ENCODE data around the gene CACNA2D2.
A peak's percentile ranks its signal among the peaks of the same experiment; 100 is the strongest.

Gene CACNA2D2

DNA sequence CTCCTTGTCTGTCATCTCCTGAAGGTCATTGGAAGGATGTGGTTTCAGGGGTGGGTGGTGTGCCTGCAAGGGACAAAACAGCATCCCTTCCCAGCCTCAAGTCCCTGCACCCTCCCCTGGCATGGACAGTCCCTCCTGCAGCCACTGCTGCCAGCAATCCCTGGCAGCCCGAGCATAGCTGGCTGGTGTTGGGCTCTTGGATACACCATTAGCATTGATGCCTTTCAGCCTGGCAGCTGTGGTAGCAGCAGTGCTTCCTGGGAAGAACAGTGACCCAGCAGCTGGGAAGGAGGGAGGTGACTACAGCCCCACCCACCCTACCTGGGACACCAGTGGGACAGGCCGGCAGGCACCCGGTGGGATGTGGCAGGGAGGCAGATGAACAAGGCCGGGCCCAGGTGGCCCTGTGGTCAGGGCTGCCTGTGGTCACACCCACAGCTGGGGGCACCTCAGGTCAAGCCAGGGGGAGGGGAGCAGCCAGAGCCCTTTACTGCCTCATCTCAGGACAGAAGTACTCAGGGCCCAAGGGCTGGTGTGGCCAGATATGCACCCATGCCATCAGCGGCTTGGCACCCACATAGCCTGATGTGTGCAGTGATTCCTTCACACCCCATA, 111.2 kb downstream of the CACNA2D2 start:
- DNase-seq = no peak

DNA sequence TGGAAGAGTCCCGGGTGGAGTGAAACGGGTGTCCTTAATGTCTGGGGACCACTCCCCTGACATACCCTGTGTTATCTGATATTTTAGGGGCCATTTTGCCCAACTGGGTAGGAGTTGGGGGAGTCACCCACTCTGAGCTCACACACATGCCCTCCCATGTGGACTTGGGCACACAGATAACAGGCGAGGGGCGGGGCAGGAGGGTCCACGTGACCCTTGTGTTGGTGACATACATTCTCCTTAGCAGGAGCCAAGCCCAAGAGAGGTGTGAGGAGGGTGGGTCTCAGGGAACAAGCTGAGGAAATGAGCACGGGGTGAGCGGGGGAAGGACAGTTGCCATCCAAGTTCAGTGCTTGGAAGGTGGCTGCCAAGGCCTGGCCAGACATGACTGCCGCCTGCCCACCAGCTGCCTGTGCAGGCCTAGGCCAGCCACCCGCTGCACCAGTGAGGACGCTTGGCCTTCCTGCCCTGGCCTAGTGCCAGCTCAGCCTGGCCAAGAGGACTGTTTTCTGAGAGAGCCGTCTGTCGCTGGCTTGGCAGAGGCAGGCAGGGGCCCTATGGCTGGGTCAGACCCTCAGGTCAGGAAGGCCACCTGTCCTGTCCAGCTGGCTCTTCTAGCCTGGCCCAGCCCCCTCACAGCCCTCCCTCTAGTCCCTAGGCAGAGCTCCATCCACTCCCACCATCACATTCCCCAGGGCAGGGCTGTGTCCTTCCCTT, 112.8 kb downstream of the CACNA2D2 start:
- no peak for DNase-seq

DNA sequence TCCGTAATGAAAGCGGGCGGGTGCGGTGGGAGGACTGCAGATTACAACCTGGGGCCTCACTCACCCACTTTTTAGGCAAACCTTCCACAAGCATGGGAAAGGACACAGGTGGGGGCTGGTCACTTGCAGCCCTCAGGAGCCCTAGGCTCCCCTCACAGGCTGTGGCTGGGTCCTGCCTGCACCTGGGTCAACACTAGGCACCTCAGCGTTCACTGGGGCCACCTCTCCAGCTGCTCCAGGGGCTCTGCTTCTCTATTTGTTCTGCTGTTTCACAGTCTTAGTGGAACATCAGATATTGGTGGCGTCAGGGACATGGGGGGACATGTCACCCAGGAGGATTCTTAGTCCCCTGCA, 114.0 kb downstream of the CACNA2D2 start:
- no peak for DNase-seq

GRCh38 chr3:50388720-50389413, 114.6 kb downstream of the CACNA2D2 start:
- DNase-seq = no peak

DNA sequence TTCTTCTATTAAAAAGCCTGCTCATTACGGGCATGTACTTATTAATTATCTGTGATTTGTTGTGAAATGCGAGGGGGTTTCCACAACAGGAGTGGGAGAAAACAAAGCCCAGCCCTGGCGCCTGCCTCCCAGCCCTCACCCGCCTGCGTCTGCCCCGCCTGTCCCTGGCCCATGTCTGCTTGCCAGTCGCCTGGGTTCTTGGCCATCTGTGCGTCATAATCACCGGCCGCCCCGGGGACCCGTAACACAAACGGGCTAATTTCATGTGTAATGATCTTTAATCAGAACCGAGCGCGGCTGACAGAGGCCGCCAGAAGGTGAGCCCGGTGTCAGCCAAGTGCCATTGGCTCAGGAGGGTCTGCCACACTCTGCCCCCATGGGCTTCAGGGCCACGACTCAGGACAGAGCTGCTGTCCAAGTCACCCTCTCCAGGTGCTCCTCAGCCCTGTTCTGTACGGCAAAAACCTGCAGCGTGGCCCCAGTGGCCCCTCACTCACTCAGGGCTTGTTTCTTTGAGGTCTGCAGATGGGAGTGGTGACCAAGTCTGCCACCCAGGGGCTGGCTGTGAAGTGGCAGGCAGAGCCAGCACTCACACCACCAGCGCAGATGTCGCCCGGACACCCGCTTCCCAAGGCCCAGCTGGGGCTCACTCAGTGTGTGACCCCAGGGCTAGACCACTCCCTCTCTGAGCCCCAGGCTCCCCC, 115.3 kb downstream of the CACNA2D2 start:
- DNase-seq = peak in 2 of 3 donors; percentile 6 to 9

- no peak for DNase-seq
Observed at GRCh38 chr3:50385754-50386153, 117.7 kb downstream of the CACNA2D2 start.

- no peak for DNase-seq
Observed at GRCh38 chr3:50383750-50384149, 119.7 kb downstream of the CACNA2D2 start.

DNA sequence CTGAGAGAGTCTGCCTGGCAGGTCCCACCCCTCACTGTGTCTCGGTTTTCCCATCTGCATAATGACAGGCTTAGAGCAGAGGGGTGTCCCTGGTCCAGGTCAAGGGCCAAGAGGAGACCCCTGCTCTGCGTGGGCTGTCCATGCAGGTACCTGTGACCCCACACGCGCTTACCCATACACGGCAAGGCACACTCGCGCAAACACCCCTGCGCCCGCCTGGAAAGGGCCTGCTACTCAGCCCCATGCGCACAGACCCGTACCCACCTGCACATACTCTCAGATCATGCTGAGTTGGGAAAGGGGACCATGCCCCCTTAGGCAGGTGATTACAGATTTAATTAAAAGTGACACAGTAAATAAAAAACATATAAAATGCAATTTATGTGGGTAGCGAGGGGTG, 120.7 kb downstream of the CACNA2D2 start:
- no peak for DNase-seq

DNA sequence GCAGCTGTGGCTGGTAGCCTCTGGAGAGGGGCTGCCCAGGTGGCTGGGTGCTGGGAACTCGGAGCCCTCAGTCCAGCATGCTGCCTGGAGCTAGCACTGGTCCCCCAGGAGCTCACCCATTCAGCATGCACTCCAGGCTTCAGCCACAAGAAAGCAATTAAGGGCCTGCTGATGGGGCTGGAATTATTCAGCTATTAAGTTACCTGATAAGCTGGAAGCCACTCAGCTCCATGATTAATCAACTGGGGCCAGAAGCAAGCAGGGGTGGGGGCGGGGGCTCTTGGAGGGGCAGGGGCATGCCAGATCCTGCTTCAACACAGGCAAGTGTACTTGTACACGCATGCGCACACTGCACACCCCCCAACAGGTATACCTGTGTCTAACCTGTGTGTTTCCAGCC, 122.1 kb downstream of the CACNA2D2 start:
- DNase-seq = no peak

DNA sequence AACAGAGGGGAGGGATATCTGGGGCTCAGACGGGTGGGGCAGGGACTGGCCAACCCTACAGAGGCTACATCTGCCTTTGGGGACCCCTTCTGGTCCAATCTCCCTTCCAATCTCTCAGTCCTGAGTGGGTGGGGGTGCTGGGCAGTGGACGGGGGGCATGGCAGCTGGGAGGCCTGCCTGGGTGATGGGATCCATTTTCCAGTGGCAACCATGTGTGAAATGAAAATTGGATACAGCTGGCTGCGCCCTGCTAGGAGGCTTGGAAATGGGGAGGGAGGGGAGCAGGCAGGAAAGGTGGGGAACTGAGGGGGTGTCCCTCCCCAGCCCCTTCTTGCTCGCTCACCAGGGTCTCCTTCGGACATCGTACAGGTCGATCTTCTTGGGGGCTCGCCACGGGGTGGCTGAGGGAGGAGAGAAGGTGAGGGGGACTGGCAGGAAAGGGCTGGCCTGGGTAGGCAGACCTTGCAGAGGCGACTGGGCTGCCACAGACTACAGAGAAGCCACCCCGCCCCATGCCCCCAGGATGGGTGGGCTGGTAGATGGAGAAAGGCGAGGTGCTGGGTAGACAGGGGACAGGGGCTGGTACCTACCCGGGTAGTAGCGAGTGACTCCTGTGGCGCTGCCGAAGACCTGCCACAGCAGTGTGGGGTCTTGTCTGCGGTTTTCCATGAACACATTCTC, 122.9 kb downstream of the CACNA2D2 start:
- no peak for DNase-seq

GRCh38 chr3:50378757-50379156, 124.7 kb downstream of the CACNA2D2 start:
- no peak for DNase-seq

DNA sequence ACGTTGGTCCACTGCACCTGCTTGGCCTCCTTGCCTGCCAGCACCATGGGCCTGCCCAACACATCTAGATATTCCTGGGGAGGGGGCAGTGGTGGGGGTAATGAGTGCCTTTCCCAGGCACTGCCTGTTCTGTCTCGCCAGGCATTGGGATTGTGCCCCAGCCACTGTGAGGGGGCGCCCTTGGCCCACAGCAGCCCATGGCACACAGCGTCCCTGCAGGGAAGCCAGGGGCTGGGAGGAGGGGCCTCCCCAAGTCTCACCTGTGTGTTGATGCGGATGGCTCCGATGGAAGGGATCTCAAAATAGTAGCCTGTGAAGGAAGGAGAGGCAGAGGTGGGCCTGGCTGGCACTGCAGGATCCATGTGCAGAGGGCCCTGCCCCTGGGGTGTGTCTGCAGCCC, 125.4 kb downstream of the CACNA2D2 start:
- DNase-seq = no peak

- no peak for DNase-seq
Observed at GRCh38 chr3:50375258-50375931, 128.0 kb downstream of the CACNA2D2 start.

- no peak for DNase-seq
Observed at GRCh38 chr3:50374363-50375257, 128.8 kb downstream of the CACNA2D2 start.

GRCh38 chr3:50373146-50374051, 130.0 kb downstream of the CACNA2D2 start:
- DNase-seq = no peak

DNA sequence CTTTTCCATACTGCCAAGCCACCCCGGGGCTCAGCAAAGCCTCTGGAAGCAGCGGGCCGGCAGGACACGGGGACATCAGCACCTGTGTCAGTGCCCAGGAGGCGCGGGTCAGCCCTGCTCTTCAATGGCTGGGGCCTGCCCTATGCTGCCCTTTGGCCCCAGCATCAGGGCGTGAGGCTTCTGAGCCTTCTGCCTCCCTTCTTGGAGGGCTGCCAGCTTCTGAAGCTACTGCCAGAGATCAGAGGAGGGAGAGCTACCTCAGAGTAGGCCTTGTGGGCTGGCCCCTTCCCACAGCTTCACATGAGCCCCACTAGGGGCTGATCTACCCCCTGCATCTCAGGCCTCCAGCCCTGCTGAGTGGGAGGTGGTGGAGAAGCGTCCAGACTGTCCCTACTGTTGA, 131.1 kb downstream of the CACNA2D2 start:
- DNase-seq = no peak

- DNase-seq = peak in 2 of 3 donors; percentile 18 to 30
Observed at GRCh38 chr3:50371133-50371685, 132.2 kb downstream of the CACNA2D2 start.

DNA sequence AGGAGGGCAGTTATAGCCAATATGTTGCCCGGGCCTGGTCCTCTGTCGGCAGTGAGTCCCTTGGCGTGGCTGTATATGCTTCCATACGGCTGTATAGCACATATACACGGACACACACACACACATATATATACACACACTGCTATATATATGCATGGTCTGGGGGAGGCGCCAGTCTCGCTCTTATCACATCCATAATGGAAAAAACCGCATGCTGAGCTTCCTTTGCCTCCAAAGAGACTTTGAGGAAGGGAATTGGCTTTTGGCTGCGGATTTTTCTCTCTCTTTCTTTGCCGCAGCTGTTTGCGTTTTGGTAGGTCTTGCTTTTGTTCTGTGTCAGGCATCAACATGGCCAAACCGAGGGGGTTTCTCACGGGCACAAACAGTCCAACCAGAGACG, 132.8 kb downstream of the CACNA2D2 start:
- peak in 2 of 3 donors; percentile 24 to 31 for DNase-seq

DNA sequence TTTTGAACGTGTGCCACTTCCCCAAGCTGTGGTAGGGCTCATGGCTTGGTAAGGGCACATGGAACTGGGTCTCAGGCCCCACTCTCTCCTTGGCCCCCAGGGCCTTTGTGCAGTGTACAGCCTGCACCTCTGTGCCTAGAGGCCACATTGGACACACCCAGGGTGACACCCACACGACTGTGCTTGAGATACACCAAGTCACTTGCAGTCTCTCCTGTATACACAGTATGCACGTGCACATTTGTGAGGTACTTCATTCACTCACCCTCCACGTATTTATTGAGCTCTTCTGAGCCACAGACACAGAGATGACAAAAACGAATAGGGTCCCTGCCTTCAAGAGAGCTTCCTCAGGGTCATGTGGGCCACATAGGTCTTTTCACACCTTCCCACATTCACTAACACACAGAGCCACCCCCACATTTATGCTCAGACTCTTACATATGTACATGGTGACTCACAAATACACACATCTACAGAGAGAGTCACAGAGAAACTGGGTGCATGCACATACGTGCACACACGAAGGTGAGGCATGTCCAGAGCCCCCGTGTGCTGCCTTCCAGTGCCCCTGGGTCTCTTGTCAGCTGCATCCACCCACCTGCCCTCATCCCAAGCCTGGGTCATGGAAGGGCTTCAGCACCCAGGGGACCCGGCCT, 134.3 kb downstream of the CACNA2D2 start:
- no peak for DNase-seq

Measured in suppressor macrophage treated with lipopolysaccharide for 1 hour (primary cell).